SK-N-MC (cell line): ENCODE results near the gene RNF14.
"Not testable (repeated sequence)": the region's sequence is repeated elsewhere in the genome, so short reads cannot be mapped to it uniquely, and the experiment has no call there.

ENCODE experiments used
- EZH2 ChIP-seq: fragments of 200-600 bp; sonication (generic); IDR thresholded peaks from one replicate; pipeline ENCODE4 v1.6.1; 2017; ENCODE audit warnings: antibody characterized with exemption
- POLR2AphosphoS5 ChIP-seq: IDR thresholded peaks from 2 replicates; pipeline ENCODE4 v1.6.1; 2012; ENCODE audit warnings: mild to moderate bottlenecking, low read depth, low read length, borderline replicate concordance

DNA sequence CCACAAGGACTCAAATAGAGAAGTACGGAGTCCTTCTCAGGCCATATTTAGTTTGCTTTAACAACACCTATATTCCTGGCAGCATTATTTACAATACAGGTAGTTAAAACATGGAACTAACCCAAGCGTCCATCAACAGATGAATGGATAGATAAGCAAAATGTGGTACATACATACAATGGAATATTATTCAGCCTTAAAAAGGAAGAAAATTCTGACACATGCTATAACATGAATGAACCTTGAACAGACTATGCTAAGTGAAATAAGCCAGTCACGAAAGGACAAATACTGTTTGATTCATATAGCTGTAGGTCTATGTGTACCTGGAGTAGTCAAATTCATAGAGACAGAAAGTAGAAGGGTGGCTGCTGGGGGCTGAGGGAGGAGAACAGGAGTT, 68.7 kb downstream of the RNF14 start:
- TF ChIP-seq EZH2, POLR2AphosphoS5: not testable (repeated sequence)
